Astrocyte (in vitro differentiated cells and primary cell): Measurements from ENCODE around the gene PET100. TPM values are rescaled to one million over a fixed set of nuclear protein-coding genes. Genes with fewer than 3 reads are reported as not detected.

Experiments
- DNase-seq: peaks from one replicate; pipeline ENCODE4 v3.0.0-alpha.2; 2010; ENCODE audit warnings: low read depth
- FAIRE-seq: peaks from 2 replicates; lab custom pipeline; 2011; peaks lifted over from hg19 to GRCh38; lab: Jason Lieb, UNC
- H2AFZ ChIP-seq: 2 replicates; pipeline ENCODE4 v1.6.0; 2012; ENCODE audit warnings: low read depth, low read length, inconsistent platforms
- H3K27ac ChIP-seq: 2 replicates; pipeline ENCODE4 v1.5.1; 2011; ENCODE audit warnings: low read depth, low read length, inconsistent platforms
- H3K27me3 ChIP-seq: 2 replicates; pipeline ENCODE4 v1.6.0; 2011; ENCODE audit warnings: low read length, inconsistent platforms; ENCODE audit not compliant: insufficient read depth
- H3K36me3 ChIP-seq: 2 replicates; pipeline ENCODE4 v1.5.1; 2011; ENCODE audit warnings: low read length, inconsistent platforms; ENCODE audit not compliant: insufficient read depth
- H3K4me1 ChIP-seq: 2 replicates; pipeline ENCODE4 v1.5.1; 2011; ENCODE audit warnings: low read length, inconsistent platforms; ENCODE audit not compliant: insufficient read depth
- H3K4me2 ChIP-seq: 2 replicates; pipeline ENCODE4 v1.6.0; 2012; ENCODE audit warnings: low read length, inconsistent platforms
- H3K4me3 ChIP-seq: 2 replicates; pipeline ENCODE4 v1.5.1; 2011; ENCODE audit warnings: low read depth, mild to moderate bottlenecking, low read length, inconsistent platforms; ENCODE audit not compliant: insufficient read depth
- H3K79me2 ChIP-seq: 2 replicates; pipeline ENCODE4 v1.6.0; 2012; ENCODE audit warnings: mild to moderate bottlenecking, low read length, inconsistent platforms; ENCODE audit not compliant: insufficient read depth
- H3K9ac ChIP-seq: 2 replicates; pipeline ENCODE4 v1.6.0; 2012; ENCODE audit warnings: mild to moderate bottlenecking, low read length, inconsistent platforms
- H3K9me3 ChIP-seq: 2 replicates; pipeline ENCODE4 v1.5.1; 2012; ENCODE audit warnings: low read depth, mild to moderate bottlenecking, low read length, inconsistent platforms; ENCODE audit not compliant: insufficient read depth
- H4K20me1 ChIP-seq: 2 replicates; pipeline ENCODE4 v1.6.0; 2012; ENCODE audit warnings: low read length, inconsistent platforms; ENCODE audit not compliant: insufficient read depth
- H3K27ac Mint-ChIP-seq: one replicate; pipeline ENCODE4 v1.8.0; 2021; ENCODE audit warnings: mild to moderate bottlenecking, mixed read lengths; ENCODE audit not compliant: unreplicated experiment
- H3K27me3 Mint-ChIP-seq: one replicate; pipeline ENCODE4 v1.8.0; 2021; ENCODE audit warnings: low read depth, mixed read lengths; ENCODE audit not compliant: unreplicated experiment
- H3K36me3 Mint-ChIP-seq: one replicate; pipeline ENCODE4 v1.8.0; 2021; ENCODE audit warnings: low read depth, mixed read lengths; ENCODE audit not compliant: unreplicated experiment
- H3K4me1 Mint-ChIP-seq: one replicate; pipeline ENCODE4 v1.8.0; 2021; ENCODE audit warnings: low read depth, mixed read lengths; ENCODE audit not compliant: unreplicated experiment
- H3K4me3 Mint-ChIP-seq: one replicate; pipeline ENCODE4 v1.8.0; 2021; ENCODE audit warnings: mild to moderate bottlenecking, moderate library complexity, mixed read lengths; ENCODE audit not compliant: unreplicated experiment
- H3K9me3 Mint-ChIP-seq: one replicate; pipeline ENCODE4 v1.8.0; 2021; ENCODE audit warnings: mild to moderate bottlenecking, mixed read lengths; ENCODE audit not compliant: unreplicated experiment
- EZH2 ChIP-seq: IDR thresholded peaks from 2 replicates; pipeline ENCODE4 v1.6.1; 2012; ENCODE audit warnings: mild to moderate bottlenecking, low read length, inconsistent platforms; ENCODE audit not compliant: insufficient read depth
- total RNA-seq: library from RNA; stranded (reverse); gene quantifications from 2 replicates; pipeline ENCODE4 v1.2.1, GENCODE V29; 2021
- TF ChIP-seq, protein P1 (sequence below): IDR thresholded peaks from 2 replicates; pipeline ENCODE4 v1.5.1; 2011; ENCODE audit warnings: low read depth, mild to moderate bottlenecking, inconsistent platforms, low read length, moderate library complexity; ENCODE audit not compliant: insufficient read depth

The PET100 gene
- total RNA-seq, 1 donor from 2014 or later, result 95.8 TPM

DNA sequence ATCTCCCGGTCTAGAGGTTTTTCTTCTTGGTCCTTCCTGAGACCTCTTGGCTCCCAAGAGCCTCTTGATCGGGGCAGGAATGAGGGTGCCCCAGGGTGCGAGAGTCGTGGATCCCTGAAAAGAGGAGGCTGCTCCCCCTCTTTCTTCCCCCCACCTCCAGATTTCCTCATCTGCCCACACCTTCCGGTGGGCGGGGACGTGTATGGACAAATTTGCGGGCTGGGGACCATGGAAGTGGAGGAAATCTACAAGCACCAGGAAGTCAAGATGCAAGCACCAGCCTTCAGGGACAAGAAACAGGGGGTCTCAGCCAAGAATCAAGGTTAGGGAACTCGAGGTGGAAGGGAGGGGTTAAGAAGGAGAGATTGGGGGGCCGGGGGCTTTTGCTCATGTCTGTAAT lies 47.3 kb downstream of the PET100 start, which contains the start of gene MCEMP1:
Gene MCEMP1, plus strand, starts transcription at position 237 of the 400 bp plus-strand sequence. Its CDS starts 31 bp downstream, at position 268.
- H3K27me3 Mint-ChIP-seq, result peaks cover 56% of the 10 kb centered on the region
- no peak within 1 kb of the TSS for H3K4me3 Mint-ChIP-seq

DNA sequence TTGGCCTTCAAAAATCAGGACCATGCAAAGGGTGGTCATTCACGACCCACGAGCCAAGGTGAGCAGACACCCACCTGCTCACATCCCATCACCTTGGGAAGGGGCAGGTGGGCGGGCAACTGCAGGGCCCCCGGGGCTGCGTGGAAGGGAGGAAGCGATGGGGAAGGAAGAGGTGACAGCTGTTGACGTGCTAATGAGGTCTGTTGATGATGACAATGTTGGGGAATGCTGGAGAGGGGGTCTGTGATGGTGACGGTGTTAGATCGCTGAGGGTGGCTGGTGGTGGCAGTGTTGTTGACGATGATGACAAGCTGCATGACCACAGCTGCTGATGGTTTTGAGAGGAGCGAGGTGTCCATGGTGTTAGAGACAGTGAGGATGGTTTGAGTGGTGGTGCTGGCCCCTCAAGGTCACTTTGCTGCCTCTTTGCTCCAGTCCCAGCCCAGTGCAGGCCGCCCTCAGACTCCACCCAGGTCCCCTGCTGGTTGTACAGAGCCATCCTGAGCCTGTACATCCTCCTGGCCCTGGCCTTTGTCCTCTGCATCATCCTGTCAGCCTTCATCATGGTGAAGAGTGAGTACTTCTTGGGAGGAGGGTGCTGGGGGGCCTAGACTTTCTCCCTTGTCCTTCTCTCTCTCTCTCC lies 48.2 kb downstream of the PET100 start:
- Histone ChIP-seq H3K79me2 (peaks cover 13% of the 10 kb centered on the region), H2AFZ (no peak overlapping the region), H3K4me3 (no peak overlapping the region), H4K20me1 (peaks cover 11% of the 10 kb centered on the region), H3K9ac (no peak overlapping the region), H3K4me2 (no peak overlapping the region), H3K36me3 (no peaks in the 10 kb centered on the region), H3K9me3 (no peaks in the 10 kb centered on the region), H3K27ac (no peak overlapping the region), H3K27me3 (peaks cover 5% of the 10 kb centered on the region), H3K4me1 (peaks cover 8% of the 10 kb centered on the region)
- Mint-ChIP-seq H3K27me3 (peaks cover 47% of the 10 kb centered on the region), H3K4me1 (no peaks in the 10 kb centered on the region), H3K4me3 (no peak overlapping the region), H3K27ac (no peak overlapping the region), H3K36me3 (peaks cover 1% of the 10 kb centered on the region), H3K9me3 (peaks cover 6% of the 10 kb centered on the region)
- no peak for FAIRE-seq
- TF ChIP-seq, protein P1, sequence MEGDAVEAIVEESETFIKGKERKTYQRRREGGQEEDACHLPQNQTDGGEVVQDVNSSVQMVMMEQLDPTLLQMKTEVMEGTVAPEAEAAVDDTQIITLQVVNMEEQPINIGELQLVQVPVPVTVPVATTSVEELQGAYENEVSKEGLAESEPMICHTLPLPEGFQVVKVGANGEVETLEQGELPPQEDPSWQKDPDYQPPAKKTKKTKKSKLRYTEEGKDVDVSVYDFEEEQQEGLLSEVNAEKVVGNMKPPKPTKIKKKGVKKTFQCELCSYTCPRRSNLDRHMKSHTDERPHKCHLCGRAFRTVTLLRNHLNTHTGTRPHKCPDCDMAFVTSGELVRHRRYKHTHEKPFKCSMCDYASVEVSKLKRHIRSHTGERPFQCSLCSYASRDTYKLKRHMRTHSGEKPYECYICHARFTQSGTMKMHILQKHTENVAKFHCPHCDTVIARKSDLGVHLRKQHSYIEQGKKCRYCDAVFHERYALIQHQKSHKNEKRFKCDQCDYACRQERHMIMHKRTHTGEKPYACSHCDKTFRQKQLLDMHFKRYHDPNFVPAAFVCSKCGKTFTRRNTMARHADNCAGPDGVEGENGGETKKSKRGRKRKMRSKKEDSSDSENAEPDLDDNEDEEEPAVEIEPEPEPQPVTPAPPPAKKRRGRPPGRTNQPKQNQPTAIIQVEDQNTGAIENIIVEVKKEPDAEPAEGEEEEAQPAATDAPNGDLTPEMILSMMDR, result no peak
- TF ChIP-seq EZH2, result no peak
- no peak for DNase-seq

More for the DNA sequence above, 47.3 kb downstream of the PET100 start, which contains the start of gene MCEMP1:
- no peaks in the 10 kb centered on the region for H3K4me1 Mint-ChIP-seq
- peaks cover 2% of the 10 kb centered on the region for H3K36me3 Mint-ChIP-seq
- Histone ChIP-seq H3K36me3 (no peaks in the 10 kb centered on the region), H3K4me2 (no peak within 1 kb of the TSS), H3K79me2 (peaks cover 12% of the 10 kb centered on the region), H2AFZ (no peak within 1 kb of the TSS), H3K9me3 (no peaks in the 10 kb centered on the region), H4K20me1 (peaks cover 2% of the 10 kb centered on the region), H3K4me1 (peaks cover 5% of the 10 kb centered on the region), H3K27me3 (peaks cover 5% of the 10 kb centered on the region), H3K9ac (no peak within 1 kb of the TSS), H3K27ac (no peak within 1 kb of the TSS), H3K4me3 (no peak within 1 kb of the TSS)
- TF ChIP-seq, protein P1, result no peak
- TF ChIP-seq EZH2, result no peak
- H3K9me3 Mint-ChIP-seq, result peaks cover 9% of the 10 kb centered on the region
- H3K27ac Mint-ChIP-seq, result no peak within 1 kb of the TSS
- FAIRE-seq (no peak), DNase-seq (no peak)

DNA sequence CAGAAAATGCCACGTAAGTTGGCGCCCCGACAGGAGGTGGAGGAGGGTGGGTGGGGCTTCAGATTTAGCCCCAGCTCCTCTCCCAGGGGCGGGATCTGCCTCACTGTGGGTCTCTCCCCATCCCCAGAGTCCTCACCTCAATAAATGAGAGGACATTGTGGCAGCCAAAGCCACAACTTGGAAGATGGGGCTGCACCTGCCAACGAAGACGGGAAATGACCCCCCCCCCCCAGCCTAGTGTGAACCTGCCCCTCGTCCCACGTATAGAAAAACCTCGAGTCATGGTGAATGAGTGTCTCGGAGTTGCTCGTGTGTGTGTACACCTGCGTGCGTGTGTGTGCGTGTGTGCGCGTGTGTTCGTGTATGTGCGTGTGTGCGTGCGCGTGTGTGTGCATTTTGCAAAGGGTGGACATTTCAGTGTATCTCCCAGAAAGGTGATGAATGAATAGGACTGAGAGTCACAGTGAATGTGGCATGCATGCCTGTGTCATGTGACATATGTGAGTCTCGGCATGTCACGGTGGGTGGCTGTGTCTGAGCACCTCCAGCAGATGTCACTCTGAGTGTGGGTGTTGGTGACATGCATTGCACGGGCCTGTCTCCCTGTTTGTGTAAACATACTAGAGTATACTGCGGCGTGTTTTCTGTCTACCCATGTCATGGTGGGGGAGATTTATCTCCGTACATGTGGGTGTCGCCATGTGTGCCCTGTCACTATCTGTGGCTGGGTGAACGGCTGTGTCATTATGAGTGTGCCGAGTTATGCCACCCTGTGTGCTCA lies 49.6 kb downstream of the PET100 start:
- DNase-seq (no peak), FAIRE-seq (no peak)
- Histone ChIP-seq H3K4me1 (peaks cover 8% of the 10 kb centered on the region), H3K27ac (no peak overlapping the region), H3K9me3 (no peaks in the 10 kb centered on the region), H2AFZ (no peak overlapping the region), H3K4me2 (no peak overlapping the region), H3K9ac (no peak overlapping the region), H3K79me2 (peaks cover 13% of the 10 kb centered on the region), H3K27me3 (peaks cover 5% of the 10 kb centered on the region), H4K20me1 (peaks cover 22% of the 10 kb centered on the region), H3K36me3 (no peaks in the 10 kb centered on the region), H3K4me3 (no peak overlapping the region)
- Mint-ChIP-seq H3K9me3 (no peaks in the 10 kb centered on the region), H3K36me3 (peaks cover 1% of the 10 kb centered on the region), H3K27ac (no peak overlapping the region), H3K27me3 (peaks cover 35% of the 10 kb centered on the region), H3K4me1 (no peaks in the 10 kb centered on the region), H3K4me3 (peak overlapping the region; percentile 80)
- TF ChIP-seq, protein P1, result no peak
- no peak for TF ChIP-seq EZH2
